H9 (cell line): Measurements from ENCODE around the gene TIAL1. TPM values are rescaled to one million over a fixed set of nuclear protein-coding genes. Genes with fewer than 3 reads are reported as not detected.

ENCODE experiments used
- DNase-seq: peaks from one replicate; pipeline ENCODE4 v3.0.0-alpha.2; 2017
- H2AFZ ChIP-seq: one replicate; pipeline ENCODE4 v1.6.1; 2013; ENCODE audit warnings: mild to moderate bottlenecking, low read length, control low read depth, moderate library complexity
- H2AK5ac ChIP-seq: 2 replicates; pipeline ENCODE4 v1.6.1; 2013; ENCODE audit warnings: low read length, control low read depth, mixed read lengths; ENCODE audit not compliant: insufficient read length
- H2BK120ac ChIP-seq: one replicate; pipeline ENCODE4 v1.6.1; 2013; ENCODE audit warnings: low read depth, mild to moderate bottlenecking, low read length, control low read depth, inconsistent platforms; ENCODE audit not compliant: poor library complexity, severe bottlenecking
- H2BK12ac ChIP-seq: 2 replicates; pipeline ENCODE4 v1.6.1; 2013; ENCODE audit warnings: low read length, control low read depth, mixed read lengths, low read depth; ENCODE audit not compliant: insufficient read length
- H2BK15ac ChIP-seq: 2 replicates; pipeline ENCODE4 v1.6.1; 2013; ENCODE audit warnings: low read depth, low read length, control low read depth
- H2BK20ac ChIP-seq: one replicate; pipeline ENCODE4 v1.6.1; 2013; ENCODE audit warnings: low read depth, mild to moderate bottlenecking, low read length, control low read depth, inconsistent platforms; ENCODE audit not compliant: poor library complexity, severe bottlenecking
- H2BK5ac ChIP-seq: 2 replicates; pipeline ENCODE4 v1.6.1; 2013; ENCODE audit warnings: low read length, control low read depth, mixed read lengths; ENCODE audit not compliant: insufficient read length
- H3K14ac ChIP-seq: 2 replicates; pipeline ENCODE4 v1.6.1; 2013; ENCODE audit warnings: low read length, control low read depth; ENCODE audit not compliant: insufficient read depth
- H3K18ac ChIP-seq: 2 replicates; pipeline ENCODE4 v1.6.1; 2013; ENCODE audit warnings: low read depth, mild to moderate bottlenecking, mixed read lengths, low read length, control low read depth; ENCODE audit not compliant: insufficient read length
- H3K23ac ChIP-seq: 2 replicates; pipeline ENCODE4 v1.6.1; 2013; ENCODE audit warnings: low read length, control low read depth, mixed read lengths, low read depth; ENCODE audit not compliant: insufficient read length
- H3K23me2 ChIP-seq: 2 replicates; pipeline ENCODE4 v1.6.1; 2013; ENCODE audit warnings: low read depth, mild to moderate bottlenecking, mixed read lengths, low read length, control low read depth; ENCODE audit not compliant: insufficient read length, poor library complexity, severe bottlenecking
- H3K27ac ChIP-seq: 2 replicates; pipeline ENCODE4 v1.5.1; 2013; ENCODE audit warnings: low read length, control low read depth, mixed read lengths, low read depth; ENCODE audit not compliant: insufficient read length
- H3K27me3 ChIP-seq: 2 replicates; pipeline ENCODE4 v1.6.1; 2013; ENCODE audit warnings: low read length, control low read depth, inconsistent platforms; ENCODE audit not compliant: insufficient read depth
- H3K4ac ChIP-seq: 2 replicates; pipeline ENCODE4 v1.6.1; 2013; ENCODE audit warnings: low read depth, mild to moderate bottlenecking, control low read depth, inconsistent platforms, low read length, moderate library complexity
- H3K4me1 ChIP-seq: 2 replicates; pipeline ENCODE4 v1.6.1; 2013; ENCODE audit warnings: low read length, control low read depth, inconsistent platforms; ENCODE audit not compliant: insufficient read depth
- H3K4me2 ChIP-seq: 2 replicates; pipeline ENCODE4 v1.6.1; 2013; ENCODE audit warnings: low read length, control low read depth, mixed read lengths; ENCODE audit not compliant: insufficient read length, insufficient read depth
- H3K56ac ChIP-seq: 2 replicates; pipeline ENCODE4 v1.6.1; 2013; ENCODE audit warnings: low read depth, mild to moderate bottlenecking, mixed read lengths, low read length, control low read depth; ENCODE audit not compliant: insufficient read length
- H3K79me1 ChIP-seq: 2 replicates; pipeline ENCODE4 v1.6.1; 2013; ENCODE audit warnings: low read depth, mild to moderate bottlenecking, moderate library complexity, low read length, control low read depth, inconsistent platforms; ENCODE audit not compliant: insufficient read depth, poor library complexity, severe bottlenecking
- H3K79me2 ChIP-seq: 2 replicates; pipeline ENCODE4 v1.6.1; 2013; ENCODE audit warnings: low read length, control low read depth, inconsistent platforms; ENCODE audit not compliant: insufficient read depth
- H3K9ac ChIP-seq: 2 replicates; pipeline ENCODE4 v1.6.1; 2013; ENCODE audit warnings: low read length, control low read depth, mixed read lengths; ENCODE audit not compliant: insufficient read length; ENCODE audit errors: extremely low read depth
- H3K9me3 ChIP-seq: one replicate; pipeline ENCODE4 v1.6.1; 2013; ENCODE audit warnings: low read depth, low read length, inconsistent platforms; ENCODE audit not compliant: control insufficient read depth
- H3T11ph ChIP-seq: one replicate; pipeline ENCODE4 v1.6.1; 2013; ENCODE audit warnings: mild to moderate bottlenecking, low read length, control low read depth, inconsistent platforms
- H4K20me1 ChIP-seq: one replicate; pipeline ENCODE4 v1.6.1; 2013; ENCODE audit not compliant: control insufficient read depth, insufficient read length, insufficient read depth
- H4K5ac ChIP-seq: 2 replicates; pipeline ENCODE4 v1.6.1; 2013; ENCODE audit warnings: low read depth, mild to moderate bottlenecking, mixed read lengths, low read length, control low read depth; ENCODE audit not compliant: insufficient read length
- H4K8ac ChIP-seq: replicated peaks from 2 replicates; pipeline ENCODE4 v1.6.1; 2013; ENCODE audit warnings: low read length, control low read depth, mixed read lengths, low read depth; ENCODE audit not compliant: insufficient read length
- H4K91ac ChIP-seq: 2 replicates; pipeline ENCODE4 v1.6.1; 2013; ENCODE audit warnings: low read depth, mild to moderate bottlenecking, moderate library complexity, mixed read lengths, low read length, control low read depth; ENCODE audit not compliant: insufficient read length
- H3K27ac Mint-ChIP-seq, 3 experiments: 2 replicates in 2 of 3; 3 replicates in 1 of 3; pipeline ENCODE4 v1.8.0; 2020 to 2021; ENCODE audit warnings: mixed read lengths in 3 of 3, mild to moderate bottlenecking in 1 of 3, moderate library complexity in 1 of 3
- H3K27me3 Mint-ChIP-seq: 2 replicates; pipeline ENCODE4 v1.8.0; 2021; ENCODE audit warnings: low read depth, mild to moderate bottlenecking, moderate library complexity, mixed read lengths
- H3K36me3 Mint-ChIP-seq, 3 experiments: 2 replicates in 2 of 3; 3 replicates in 1 of 3; pipeline ENCODE4 v1.8.0; 2020 to 2021; ENCODE audit warnings: low read depth in 3 of 3, mixed read lengths in 3 of 3; ENCODE audit not compliant: insufficient read depth in 1 of 3
- H3K4me1 Mint-ChIP-seq, 2 experiments: 2 replicates each; pipeline ENCODE4 v1.8.0; 2020; ENCODE audit warnings: mixed read lengths in 2 of 2
- H3K4me3 Mint-ChIP-seq, 2 experiments: 2 replicates in 1 of 2; 3 replicates in 1 of 2; pipeline ENCODE4 v1.8.0; 2020 to 2021; ENCODE audit warnings: mild to moderate bottlenecking in 2 of 2, mixed read lengths in 2 of 2, moderate library complexity in 1 of 2
- H3K9me3 Mint-ChIP-seq, 2 experiments: 2 replicates in 1 of 2; 3 replicates in 1 of 2; pipeline ENCODE4 v1.8.0; 2020; ENCODE audit warnings: mild to moderate bottlenecking in 2 of 2, mixed read lengths in 2 of 2, moderate library complexity in 1 of 2
- WGBS: extraction: QIAGEN DNeasy Blood & Tissue Kit; methylation state at CpG from one replicate; pipeline ENCODE4 v1.1.7; 2013; ENCODE audit warnings: missing lambda C conversion rate, low lambda C conversion rate, mixed read lengths; ENCODE audit not compliant: insufficient read length; ENCODE audit errors: extremely low coverage; 5-methylcytosine and 5-hydroxymethylcytosine counted together
- total RNA-seq: library from RNA; stranded (reverse); gene quantifications from 2 replicates; pipeline ENCODE4 v1.2.1, GENCODE V29; 2021
- TF ChIP-seq, protein P1 (sequence below): fragments of 200-600 bp; sonication (generic); conservative IDR thresholded peaks from 3 replicates; pipeline ENCODE4 v1.8.0; 2021; ENCODE audit warnings: antibody characterized with exemption, mild to moderate bottlenecking

The TIAL1 gene
- total RNA-seq, 1 experiment from 2014 or later: 146 TPM

DNA sequence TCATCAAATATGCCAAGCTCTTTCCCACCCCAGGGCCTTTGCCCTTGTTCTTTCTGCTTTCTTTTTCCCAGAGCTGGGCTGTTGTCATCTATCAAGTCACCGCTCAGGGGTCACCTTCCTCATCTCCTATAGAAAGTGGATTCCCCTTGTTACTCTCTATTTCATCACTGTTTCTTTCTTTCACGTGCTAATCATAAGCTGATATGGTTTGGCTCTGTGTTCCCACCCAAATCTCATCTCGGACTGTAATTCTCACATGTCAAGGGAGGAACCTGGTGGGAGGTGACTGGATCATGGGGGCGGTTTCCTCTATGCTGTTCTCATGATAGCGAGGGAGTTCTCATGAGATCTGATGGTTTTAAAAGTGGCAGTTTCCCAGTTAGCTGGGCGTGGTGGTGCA is 17.0 kb upstream of the TIAL1 start:
- Histone ChIP-seq H3K4ac (no peak overlapping the region), H3K27ac (no peak overlapping the region), H2BK20ac (no peak overlapping the region), H3K9me3 (no peaks in the 10 kb centered on the region), H3K23me2 (no peaks in the 10 kb centered on the region), H2BK12ac (no peak overlapping the region), H4K5ac (no peak overlapping the region), H3K9ac (no peak overlapping the region), H2BK120ac (no peak overlapping the region), H3K18ac (no peak overlapping the region), H2AFZ (no peak overlapping the region), H3K4me2 (no peak overlapping the region), H3K79me1 (no peaks in the 10 kb centered on the region), H4K20me1 (no peaks in the 10 kb centered on the region), H2BK15ac (no peak overlapping the region), H2BK5ac (no peak overlapping the region), H4K91ac (no peak overlapping the region), H4K8ac (no peak overlapping the region), H3K27me3 (no peaks in the 10 kb centered on the region), H3K14ac (no peak overlapping the region), H2AK5ac (no peak overlapping the region), H3K56ac (no peak overlapping the region), H3K23ac (no peak overlapping the region), H3K79me2 (no peaks in the 10 kb centered on the region), H3K4me1 (no peaks in the 10 kb centered on the region), H3T11ph (no peak overlapping the region)
- Mint-ChIP-seq H3K36me3 (0 out of 7 replicates have a peak, but pooled peaks cover 0 to 3% (median 3%) of the 10 kb centered on the region in 3 experiments), H3K27me3 (peaks cover 3% of the 10 kb centered on the region), H3K27ac (no peak overlapping the region), H3K9me3 (peaks cover 3 to 9% of the 10 kb centered on the region in 2 experiments), H3K4me3 (no peak overlapping the region), H3K4me1 (peaks cover 2 to 10% of the 10 kb centered on the region in 2 experiments; a peak in 1 of 4 replicates)
- TF ChIP-seq, protein P1, sequence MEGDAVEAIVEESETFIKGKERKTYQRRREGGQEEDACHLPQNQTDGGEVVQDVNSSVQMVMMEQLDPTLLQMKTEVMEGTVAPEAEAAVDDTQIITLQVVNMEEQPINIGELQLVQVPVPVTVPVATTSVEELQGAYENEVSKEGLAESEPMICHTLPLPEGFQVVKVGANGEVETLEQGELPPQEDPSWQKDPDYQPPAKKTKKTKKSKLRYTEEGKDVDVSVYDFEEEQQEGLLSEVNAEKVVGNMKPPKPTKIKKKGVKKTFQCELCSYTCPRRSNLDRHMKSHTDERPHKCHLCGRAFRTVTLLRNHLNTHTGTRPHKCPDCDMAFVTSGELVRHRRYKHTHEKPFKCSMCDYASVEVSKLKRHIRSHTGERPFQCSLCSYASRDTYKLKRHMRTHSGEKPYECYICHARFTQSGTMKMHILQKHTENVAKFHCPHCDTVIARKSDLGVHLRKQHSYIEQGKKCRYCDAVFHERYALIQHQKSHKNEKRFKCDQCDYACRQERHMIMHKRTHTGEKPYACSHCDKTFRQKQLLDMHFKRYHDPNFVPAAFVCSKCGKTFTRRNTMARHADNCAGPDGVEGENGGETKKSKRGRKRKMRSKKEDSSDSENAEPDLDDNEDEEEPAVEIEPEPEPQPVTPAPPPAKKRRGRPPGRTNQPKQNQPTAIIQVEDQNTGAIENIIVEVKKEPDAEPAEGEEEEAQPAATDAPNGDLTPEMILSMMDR: no peak
- no CpG with 5 or more reads among the region's 6 CpGs for WGBS
- no peak for DNase-seq
